Endodermal cell (in vitro differentiated cells): ENCODE data around the gene RHOV. TPM values are rescaled to one million over a fixed set of nuclear protein-coding genes. Genes with fewer than 3 reads are reported as not detected.

Source experiments
- DNase-seq: peaks from one replicate; pipeline ENCODE4 v3.0.0-alpha.2; 2017
- H3K27ac ChIP-seq: 2 replicates; pipeline ENCODE4 v1.5.1; 2013; ENCODE audit warnings: mild to moderate bottlenecking, low read depth, low read length, moderate library complexity
- H3K27me3 ChIP-seq: 2 replicates; pipeline ENCODE4 v1.6.1; 2013; ENCODE audit warnings: mild to moderate bottlenecking, low read length, moderate library complexity; ENCODE audit not compliant: insufficient read depth, control insufficient read depth, poor library complexity, severe bottlenecking
- H3K36me3 ChIP-seq: 2 replicates; pipeline ENCODE4 v1.7.0; 2013; ENCODE audit warnings: mild to moderate bottlenecking, low read length, moderate library complexity; ENCODE audit not compliant: control insufficient read depth, insufficient read depth
- H3K4me1 ChIP-seq: one replicate; pipeline ENCODE4 v1.7.0; 2013; ENCODE audit warnings: low read length; ENCODE audit not compliant: control insufficient read depth, insufficient read depth
- H3K4me3 ChIP-seq: 2 replicates; pipeline ENCODE4 v1.5.1; 2013; ENCODE audit warnings: mild to moderate bottlenecking, low read length, moderate library complexity
- H3K9ac ChIP-seq: 2 replicates; pipeline ENCODE4 v1.6.1; 2013; ENCODE audit warnings: mild to moderate bottlenecking, low read length, moderate library complexity; ENCODE audit not compliant: poor library complexity, severe bottlenecking; ENCODE audit errors: extremely low read depth
- H3K9me3 ChIP-seq: 2 replicates; pipeline ENCODE4 v1.6.1; 2013; ENCODE audit warnings: mild to moderate bottlenecking, low read length, moderate library complexity; ENCODE audit not compliant: control insufficient read depth
- H3K27ac Mint-ChIP-seq: 2 replicates; pipeline ENCODE4 v1.8.0; 2020; ENCODE audit warnings: mixed read lengths
- H3K27me3 Mint-ChIP-seq: 2 replicates; pipeline ENCODE4 v1.8.0; 2021; ENCODE audit warnings: mild to moderate bottlenecking, mixed read lengths; ENCODE audit not compliant: insufficient read depth
- H3K36me3 Mint-ChIP-seq: 2 replicates; pipeline ENCODE4 v1.8.0; 2020; ENCODE audit warnings: low read depth, mixed read lengths
- H3K4me1 Mint-ChIP-seq: 2 replicates; pipeline ENCODE4 v1.8.0; 2020; ENCODE audit warnings: mixed read lengths
- H3K4me3 Mint-ChIP-seq: 2 replicates; pipeline ENCODE4 v1.8.0; 2020; ENCODE audit warnings: mild to moderate bottlenecking, moderate library complexity, mixed read lengths
- H3K9me3 Mint-ChIP-seq: 2 replicates; pipeline ENCODE4 v1.8.0; 2020; ENCODE audit warnings: mild to moderate bottlenecking, mixed read lengths
- WGBS, 2 experiments: methylation state at CpG; one replicate each; pipeline versions ENCODE4 v1.1.5 to v1.1.7; 2013; ENCODE audit warnings: missing lambda C conversion rate in 2 of 2, mixed read lengths in 1 of 2; ENCODE audit not compliant: insufficient coverage in 1 of 2, insufficient read length in 1 of 2; 5-methylcytosine and 5-hydroxymethylcytosine counted together
- total RNA-seq, 2 donors: library from RNA; stranded (reverse); fragmentation: NEBNext Ultra II Directional in 1 of 2; extraction: Animal tissue kit (Norgen Biotek cat#: 25700) in 1 of 2; gene quantifications; 2 replicates in 1 of 2; 3 replicates in 1 of 2; pipeline ENCODE4 v1.2.1, GENCODE V29; 2021
- TF ChIP-seq, protein P1 (sequence below): fragments of 200-600 bp; sonication (generic); conservative IDR thresholded peaks from 2 replicates; pipeline ENCODE4 v1.5.0; 2021; ENCODE audit warnings: antibody characterized with exemption, mild to moderate bottlenecking

The RHOV gene
- total RNA-seq, 2 donors from 2014 or later = 1.8 to 2.8 TPM

DNA sequence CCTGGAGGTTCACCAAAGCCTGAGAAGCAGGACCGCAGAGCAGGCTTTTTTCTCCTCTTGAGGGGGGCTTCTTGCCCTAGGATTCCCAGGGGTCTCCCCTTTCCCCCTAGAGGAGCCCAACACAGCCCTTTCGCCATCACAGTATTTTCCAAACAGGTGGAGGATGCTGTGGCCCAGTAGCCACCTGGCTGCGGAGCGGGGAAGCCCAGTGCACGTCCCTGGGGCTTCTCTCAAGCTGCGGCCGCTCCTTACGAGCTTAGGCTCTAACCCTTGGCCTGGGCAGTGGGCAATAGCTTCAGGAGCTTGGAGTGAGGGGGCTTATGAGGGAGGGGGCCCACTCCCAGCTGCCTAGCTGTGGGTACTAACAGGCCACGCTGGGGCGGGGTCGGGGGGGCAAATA lies 43.6 kb upstream of the RHOV start:
- 68 to 82% methylated on average over 5 to 11 of the region's 11 CpGs for WGBS, 2 experiments
- Histone ChIP-seq H3K4me1 (no peaks in the 10 kb centered on the region), H3K9ac (no peak overlapping the region), H3K9me3 (no peaks in the 10 kb centered on the region), H3K27me3 (peaks cover 39% of the 10 kb centered on the region), H3K36me3 (no peaks in the 10 kb centered on the region), H3K27ac (no peak overlapping the region), H3K4me3 (no peak overlapping the region)
- Mint-ChIP-seq H3K9me3 (no peaks in the 10 kb centered on the region), H3K4me3 (no peak overlapping the region), H3K4me1 (no peaks in the 10 kb centered on the region), H3K27ac (no peak overlapping the region), H3K36me3 (no peaks in the 10 kb centered on the region), H3K27me3 (peaks cover 61% of the 10 kb centered on the region)
- no peak for DNase-seq
- TF ChIP-seq, protein P1, sequence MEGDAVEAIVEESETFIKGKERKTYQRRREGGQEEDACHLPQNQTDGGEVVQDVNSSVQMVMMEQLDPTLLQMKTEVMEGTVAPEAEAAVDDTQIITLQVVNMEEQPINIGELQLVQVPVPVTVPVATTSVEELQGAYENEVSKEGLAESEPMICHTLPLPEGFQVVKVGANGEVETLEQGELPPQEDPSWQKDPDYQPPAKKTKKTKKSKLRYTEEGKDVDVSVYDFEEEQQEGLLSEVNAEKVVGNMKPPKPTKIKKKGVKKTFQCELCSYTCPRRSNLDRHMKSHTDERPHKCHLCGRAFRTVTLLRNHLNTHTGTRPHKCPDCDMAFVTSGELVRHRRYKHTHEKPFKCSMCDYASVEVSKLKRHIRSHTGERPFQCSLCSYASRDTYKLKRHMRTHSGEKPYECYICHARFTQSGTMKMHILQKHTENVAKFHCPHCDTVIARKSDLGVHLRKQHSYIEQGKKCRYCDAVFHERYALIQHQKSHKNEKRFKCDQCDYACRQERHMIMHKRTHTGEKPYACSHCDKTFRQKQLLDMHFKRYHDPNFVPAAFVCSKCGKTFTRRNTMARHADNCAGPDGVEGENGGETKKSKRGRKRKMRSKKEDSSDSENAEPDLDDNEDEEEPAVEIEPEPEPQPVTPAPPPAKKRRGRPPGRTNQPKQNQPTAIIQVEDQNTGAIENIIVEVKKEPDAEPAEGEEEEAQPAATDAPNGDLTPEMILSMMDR = peak; percentile 57

DNA sequence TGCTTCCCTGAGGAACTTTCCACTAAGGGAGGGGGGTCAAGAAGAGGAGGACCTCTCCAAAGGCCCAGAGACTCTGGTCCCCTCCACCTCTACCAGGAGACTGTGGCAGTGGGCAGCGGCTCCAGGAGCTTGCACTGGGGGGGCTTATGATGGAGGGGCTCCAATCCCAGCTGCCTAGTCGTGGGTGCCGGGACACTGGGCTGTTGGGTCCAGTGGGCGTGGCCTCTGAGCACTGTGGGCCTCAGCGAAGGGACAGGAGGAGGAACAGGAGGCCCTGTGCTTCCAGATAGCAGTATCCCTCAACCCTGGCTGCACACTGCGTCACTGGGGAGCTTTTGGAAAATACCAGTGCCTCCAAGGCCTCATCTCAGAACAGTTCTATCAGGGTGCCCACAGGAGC lies 41.6 kb upstream of the RHOV start:
- H3K27ac Mint-ChIP-seq = no peak overlapping the region
- H3K36me3 Mint-ChIP-seq = no peaks in the 10 kb centered on the region
- WGBS, 2 experiments = 87 to 92% methylated on average over 3 to 6 of the region's 6 CpGs

DNA sequence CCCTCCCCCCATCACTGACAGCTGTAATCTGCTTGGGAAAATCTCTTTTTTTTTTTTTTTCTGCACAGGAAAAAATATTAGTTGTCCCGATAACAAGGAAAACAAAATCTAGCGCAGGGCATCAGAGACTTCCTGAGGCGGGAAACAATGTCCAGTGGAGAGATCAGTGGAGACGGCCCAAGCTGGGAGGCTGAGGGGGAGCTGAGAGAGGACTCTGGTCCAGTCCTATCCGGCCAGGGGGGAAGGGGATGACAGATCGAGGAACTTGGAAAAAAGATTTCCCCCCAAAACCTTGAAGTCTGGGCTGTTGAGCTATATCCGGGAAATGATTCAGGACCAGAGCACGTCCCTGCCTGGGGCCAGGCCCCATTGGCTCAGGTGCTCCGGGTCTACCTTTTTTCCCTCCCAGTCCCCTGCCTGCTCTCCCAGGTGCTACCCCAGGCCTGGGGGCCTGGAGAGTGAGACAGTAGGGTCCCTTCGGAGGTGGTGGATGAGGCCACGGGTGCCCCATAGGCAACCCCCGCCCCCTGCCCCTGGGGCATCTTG lies 41.2 kb upstream of the RHOV start:
- H3K27ac ChIP-seq = no peak overlapping the region
- WGBS, 2 experiments = 90 to 100% methylated on average over 5 to 12 of the region's 12 CpGs
- no peaks in the 10 kb centered on the region for H3K9me3 ChIP-seq
- no peak overlapping the region for H3K9ac ChIP-seq
- no peak overlapping the region for H3K4me3 Mint-ChIP-seq
- H3K27me3 ChIP-seq = peaks cover 20% of the 10 kb centered on the region
- H3K27me3 Mint-ChIP-seq = peaks cover 39% of the 10 kb centered on the region
- no peak for DNase-seq
- no peaks in the 10 kb centered on the region for H3K9me3 Mint-ChIP-seq
- H3K36me3 ChIP-seq = no peaks in the 10 kb centered on the region
- H3K27ac Mint-ChIP-seq = no peak overlapping the region
- H3K4me1 Mint-ChIP-seq = peaks cover 9% of the 10 kb centered on the region
- no peak overlapping the region for H3K4me3 ChIP-seq
- H3K4me1 ChIP-seq = peaks cover 5% of the 10 kb centered on the region
- TF ChIP-seq, protein P1 = no peak
- no peaks in the 10 kb centered on the region for H3K36me3 Mint-ChIP-seq

More for the DNA sequence above, 41.6 kb upstream of the RHOV start:
- no peak for DNase-seq
- H3K9ac ChIP-seq = no peak overlapping the region
- no peak overlapping the region for H3K27ac ChIP-seq
- peaks cover 44% of the 10 kb centered on the region for H3K27me3 Mint-ChIP-seq
- H3K27me3 ChIP-seq = peaks cover 23% of the 10 kb centered on the region
- TF ChIP-seq, protein P1 = no peak
- H3K4me1 ChIP-seq = peaks cover 5% of the 10 kb centered on the region
- no peak overlapping the region for H3K4me3 Mint-ChIP-seq
- H3K9me3 ChIP-seq = no peaks in the 10 kb centered on the region
- H3K36me3 ChIP-seq = no peaks in the 10 kb centered on the region
- no peak overlapping the region for H3K4me3 ChIP-seq
- H3K4me1 Mint-ChIP-seq = peaks cover 9% of the 10 kb centered on the region
- H3K9me3 Mint-ChIP-seq = no peaks in the 10 kb centered on the region
